Prostate gland (tissue), 2 donors: ENCODE results near the gene DAZAP1. TPM values are rescaled to one million over a fixed set of nuclear protein-coding genes. Genes with fewer than 3 reads are reported as not detected.

ENCODE experiments used
- DNase-seq: peaks from one replicate; pipeline ENCODE4 v3.0.0-alpha.2; 2019; ENCODE audit warnings: low spot score
- H3K27ac ChIP-seq, 2 donors: fragments of 200-600 bp; sonication (generic); 2 replicates each; pipeline ENCODE4 v1.5.1; 2017 to 2019
- H3K27me3 ChIP-seq: fragments of 200-600 bp; sonication (generic); replicated peaks from 2 replicates; pipeline ENCODE4 v1.5.1; 2019; ENCODE audit not compliant: insufficient read depth
- H3K36me3 ChIP-seq, 2 donors: fragments of 200-600 bp; sonication (generic); 1 replicate in 1 of 2; 2 replicates in 1 of 2; pipeline versions ENCODE4 v1.5.1 to v1.8.1; 2017 to 2019
- H3K4me1 ChIP-seq: fragments of 200-600 bp; sonication (generic); replicated peaks from 2 replicates; pipeline ENCODE4 v1.5.1; 2019
- H3K4me3 ChIP-seq, 2 donors: fragments of 200-600 bp; sonication (generic); 2 replicates each; pipeline ENCODE4 v1.5.1; 2017 to 2019
- H3K9me3 ChIP-seq: fragments of 200-600 bp; sonication (generic); 2 replicates; pipeline ENCODE4 v1.5.1; 2017
- POLR2A ChIP-seq: fragments of 450-650 bp; IDR thresholded peaks from one replicate; pipeline ENCODE4 v1.6.1; 2016; ENCODE audit warnings: antibody characterized with exemption, mild to moderate bottlenecking
- POLR2AphosphoS5 ChIP-seq: sonication (generic); formaldehyde crosslinking; IDR thresholded peaks from one replicate; pipeline ENCODE4 v1.6.1; 2017; ENCODE audit warnings: antibody characterized with exemption
- WGBS: methylation state at CpG from one replicate; pipeline ENCODE4 v1.1.5; 2018; 5-methylcytosine and 5-hydroxymethylcytosine counted together
- intact Hi-C: fragments of 100-400 bp; cut with DNase I; formaldehyde crosslinking; loops from one replicate; pipeline ENCODE4 v1.14.2; 2022
- total RNA-seq, 2 donors: library from RNA; depleted of rRNA; stranded (reverse); fragments of >200 nt; gene quantifications; one replicate each; pipeline ENCODE4 v1.1.0, GENCODE V29; 2016
- TF ChIP-seq, protein P1 (sequence below), 4 experiments: fragments of 200-600 bp in 2 of 4; fragments of 450-650 bp in 2 of 4; sonication (generic) in 2 of 4; IDR thresholded peaks; 1 replicate in 3 of 4; 2 replicates in 1 of 4; pipeline ENCODE4 v1.5.1; 2016 to 2019; ENCODE audit warnings: antibody characterized with exemption in 4 of 4, mild to moderate bottlenecking in 2 of 4, moderate library complexity in 2 of 4

The DAZAP1 gene
- total RNA-seq, 2 donors from 2014 or later, result 58.6 to 74.1 TPM

DNA sequence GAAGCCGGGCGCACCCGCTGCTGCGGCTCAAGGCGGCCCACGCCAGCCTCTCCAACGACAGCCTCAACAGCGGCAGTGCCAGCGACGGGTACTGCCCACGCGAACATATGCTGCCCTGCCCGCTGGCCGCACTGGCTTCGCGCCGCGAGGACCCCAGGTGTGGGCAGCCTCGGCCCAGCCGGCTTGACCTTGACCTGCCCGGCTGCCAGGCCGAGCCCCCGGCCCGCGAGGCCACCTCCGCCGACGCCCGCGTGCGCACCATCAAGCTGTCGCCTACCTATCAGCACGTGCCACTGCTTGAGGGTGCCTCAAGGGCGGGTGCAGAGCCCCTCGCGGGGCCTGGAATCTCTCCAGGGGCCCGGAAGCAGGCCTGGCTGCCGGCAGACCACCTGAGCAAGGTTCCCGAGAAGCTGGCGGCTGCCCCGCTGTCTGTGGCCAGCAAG lies 58.7 kb downstream of the DAZAP1 start:
- Histone ChIP-seq H3K27me3 (peaks cover 31% of the 10 kb centered on the region), H3K9me3 (no peaks in the 10 kb centered on the region), H3K4me1 (peaks cover 21% of the 10 kb centered on the region), H3K4me3 (no peak overlapping the region), H3K27ac (no peak overlapping the region), H3K36me3 (no peaks in the 10 kb centered on the region)
- 39% methylated on average over 21 of the region's 41 CpGs for WGBS
- intact Hi-C loops, result no loop called here
- TF ChIP-seq, protein P1, sequence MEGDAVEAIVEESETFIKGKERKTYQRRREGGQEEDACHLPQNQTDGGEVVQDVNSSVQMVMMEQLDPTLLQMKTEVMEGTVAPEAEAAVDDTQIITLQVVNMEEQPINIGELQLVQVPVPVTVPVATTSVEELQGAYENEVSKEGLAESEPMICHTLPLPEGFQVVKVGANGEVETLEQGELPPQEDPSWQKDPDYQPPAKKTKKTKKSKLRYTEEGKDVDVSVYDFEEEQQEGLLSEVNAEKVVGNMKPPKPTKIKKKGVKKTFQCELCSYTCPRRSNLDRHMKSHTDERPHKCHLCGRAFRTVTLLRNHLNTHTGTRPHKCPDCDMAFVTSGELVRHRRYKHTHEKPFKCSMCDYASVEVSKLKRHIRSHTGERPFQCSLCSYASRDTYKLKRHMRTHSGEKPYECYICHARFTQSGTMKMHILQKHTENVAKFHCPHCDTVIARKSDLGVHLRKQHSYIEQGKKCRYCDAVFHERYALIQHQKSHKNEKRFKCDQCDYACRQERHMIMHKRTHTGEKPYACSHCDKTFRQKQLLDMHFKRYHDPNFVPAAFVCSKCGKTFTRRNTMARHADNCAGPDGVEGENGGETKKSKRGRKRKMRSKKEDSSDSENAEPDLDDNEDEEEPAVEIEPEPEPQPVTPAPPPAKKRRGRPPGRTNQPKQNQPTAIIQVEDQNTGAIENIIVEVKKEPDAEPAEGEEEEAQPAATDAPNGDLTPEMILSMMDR (IDR thresholded peaks at IDR 0.05), result no peak
- no peak for TF ChIP-seq POLR2AphosphoS5
- TF ChIP-seq POLR2A, result no peak
- DNase-seq, result no peak

DNA sequence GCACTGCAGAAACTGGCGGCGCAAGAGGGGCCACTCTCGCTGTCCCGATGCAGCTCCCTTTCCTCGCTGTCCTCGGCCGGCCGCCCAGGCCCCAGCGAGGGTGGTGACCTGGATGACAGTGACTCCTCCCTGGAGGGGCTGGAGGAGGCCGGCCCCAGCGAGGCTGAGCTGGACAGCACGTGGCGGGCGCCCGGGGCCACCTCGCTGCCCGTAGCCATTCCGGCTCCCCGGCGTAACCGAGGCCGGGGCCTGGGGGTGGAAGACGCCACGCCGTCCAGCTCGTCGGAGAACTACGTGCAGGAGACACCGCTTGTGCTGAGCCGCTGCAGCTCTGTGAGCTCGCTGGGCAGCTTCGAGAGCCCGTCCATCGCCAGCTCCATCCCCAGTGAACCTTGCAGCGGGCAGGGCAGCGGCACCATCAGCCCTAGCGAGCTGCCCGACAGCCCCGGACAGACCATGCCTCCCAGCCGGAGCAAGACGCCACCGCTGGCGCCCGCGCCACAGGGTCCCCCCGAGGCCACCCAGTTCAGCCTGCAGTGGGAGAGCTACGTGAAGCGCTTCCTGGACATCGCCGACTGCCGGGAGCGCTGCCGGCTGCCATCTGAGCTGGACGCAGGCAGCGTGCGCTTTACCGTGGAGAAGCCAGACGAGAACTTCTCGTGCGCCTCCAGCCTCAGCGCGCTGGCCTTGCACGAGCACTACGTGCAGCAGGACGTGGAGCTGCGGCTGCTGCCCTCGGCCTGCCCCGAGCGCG lies 59.3 kb downstream of the DAZAP1 start:
- peaks cover 22% of the 10 kb centered on the region for H3K4me1 ChIP-seq

DNA sequence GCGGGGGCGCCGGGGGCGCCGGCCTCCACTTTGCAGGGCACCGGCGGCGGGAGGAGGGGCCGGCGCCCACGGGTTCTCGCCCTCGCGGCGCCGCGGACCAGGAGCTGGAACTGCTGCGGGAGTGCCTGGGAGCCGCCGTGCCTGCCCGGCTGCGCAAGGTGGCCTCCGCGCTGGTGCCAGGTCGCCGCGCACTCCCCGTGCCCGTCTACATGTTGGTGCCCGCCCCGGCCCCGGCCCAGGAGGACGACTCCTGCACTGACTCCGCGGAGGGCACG lies 59.8 kb downstream of the DAZAP1 start:
- intact Hi-C loops, result no loop called here
- Histone ChIP-seq H3K4me1 (peaks cover 22% of the 10 kb centered on the region), H3K9me3 (no peaks in the 10 kb centered on the region), H3K27ac (no peak overlapping the region), H3K36me3 (no peaks in the 10 kb centered on the region), H3K4me3 (no peak overlapping the region), H3K27me3 (peaks cover 36% of the 10 kb centered on the region)
- TF ChIP-seq, protein P1 (IDR thresholded peaks at IDR 0.05), result no peak
- TF ChIP-seq POLR2AphosphoS5, result no peak
- TF ChIP-seq POLR2A, result no peak
- no peak for DNase-seq
- WGBS, result 1% methylated on average over 12 of the region's 36 CpGs

More for the DNA sequence above, 59.3 kb downstream of the DAZAP1 start:
- H3K27me3 ChIP-seq, result peaks cover 34% of the 10 kb centered on the region
- intact Hi-C loops, result no loop called here
- no peak overlapping the region for H3K4me3 ChIP-seq
- TF ChIP-seq, protein P1 (IDR thresholded peaks at IDR 0.05), result no peak
- TF ChIP-seq POLR2A (no peak), POLR2AphosphoS5 (no peak)
- 35% methylated on average over 56 of the region's 70 CpGs for WGBS
- no peak for DNase-seq
- H3K36me3 ChIP-seq, result no peaks in the 10 kb centered on the region
- H3K9me3 ChIP-seq, result no peaks in the 10 kb centered on the region
- no peak overlapping the region for H3K27ac ChIP-seq

DNA sequence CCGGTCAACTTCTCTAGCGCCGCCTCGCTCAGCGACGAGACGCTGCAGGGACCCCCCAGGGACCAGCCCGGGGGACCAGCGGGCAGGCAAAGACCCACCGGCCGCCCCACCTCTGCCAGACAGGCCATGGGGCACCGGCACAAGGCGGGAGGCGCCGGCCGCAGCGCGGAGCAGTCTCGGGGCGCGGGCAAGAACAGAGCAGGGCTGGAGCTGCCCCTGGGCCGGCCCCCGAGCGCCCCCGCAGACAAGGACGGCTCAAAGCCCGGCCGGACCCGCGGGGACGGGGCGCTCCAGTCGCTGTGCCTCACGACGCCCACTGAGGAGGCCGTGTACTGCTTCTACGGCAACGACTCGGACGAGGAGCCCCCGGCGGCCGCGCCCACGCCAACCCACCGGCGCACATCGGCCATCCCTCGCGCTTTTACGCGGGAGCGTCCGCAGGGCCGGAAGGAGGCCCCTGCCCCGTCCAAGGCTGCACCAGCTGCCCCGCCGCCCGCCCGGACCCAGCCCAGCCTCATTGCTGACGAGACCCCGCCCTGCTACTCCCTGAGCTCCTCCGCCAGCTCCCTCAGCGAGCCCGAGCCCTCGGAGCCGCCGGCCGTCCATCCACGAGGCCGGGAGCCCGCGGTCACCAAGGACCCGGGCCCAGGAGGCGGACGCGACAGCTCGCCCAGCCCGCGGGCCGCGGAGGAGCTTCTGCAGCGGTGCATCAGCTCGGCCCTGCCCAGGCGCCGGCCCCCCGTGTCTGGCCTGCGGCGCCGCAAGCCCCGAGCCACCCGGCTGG lies 60.3 kb downstream of the DAZAP1 start:
- WGBS, result 12% methylated on average over 48 of the region's 92 CpGs
- TF ChIP-seq POLR2AphosphoS5 (no peak), POLR2A (no peak)
- TF ChIP-seq, protein P1 (IDR thresholded peaks at IDR 0.05), result no peak
- Histone ChIP-seq H3K27me3 (peaks cover 36% of the 10 kb centered on the region), H3K27ac (no peak overlapping the region), H3K36me3 (no peaks in the 10 kb centered on the region), H3K4me3 (no peak overlapping the region), H3K9me3 (no peaks in the 10 kb centered on the region), H3K4me1 (peaks cover 22% of the 10 kb centered on the region)
- intact Hi-C loops, result no loop called here
- DNase-seq, result no peak
